Transverse colon (tissue), 4 donors: Measurements from ENCODE around the gene LMCD1.

ENCODE experiments used
- POLR2A ChIP-seq: fragments of 450-650 bp; IDR thresholded peaks from one replicate; pipeline ENCODE4 v1.6.1; 2016; ENCODE audit warnings: antibody characterized with exemption, mild to moderate bottlenecking, moderate library complexity
- POLR2AphosphoS5 ChIP-seq, 3 donors: sonication (generic); formaldehyde crosslinking; IDR thresholded peaks; one replicate each; pipeline ENCODE4 v1.6.1; 2016; ENCODE audit warnings: antibody characterized with exemption in 3 of 3
- TF ChIP-seq, protein P1 (sequence below), 5 experiments: fragments of 200-600 bp in 3 of 5; fragments of 450-650 bp in 2 of 5; sonication (generic) in 3 of 5; IDR thresholded peaks; 1 replicate in 2 of 5; 2 replicates in 3 of 5; pipeline ENCODE4 v1.5.1; 2016 to 2017; ENCODE audit warnings: antibody characterized with exemption in 5 of 5, inconsistent platforms in 3 of 5, mild to moderate bottlenecking in 2 of 5, moderate library complexity in 1 of 5

DNA sequence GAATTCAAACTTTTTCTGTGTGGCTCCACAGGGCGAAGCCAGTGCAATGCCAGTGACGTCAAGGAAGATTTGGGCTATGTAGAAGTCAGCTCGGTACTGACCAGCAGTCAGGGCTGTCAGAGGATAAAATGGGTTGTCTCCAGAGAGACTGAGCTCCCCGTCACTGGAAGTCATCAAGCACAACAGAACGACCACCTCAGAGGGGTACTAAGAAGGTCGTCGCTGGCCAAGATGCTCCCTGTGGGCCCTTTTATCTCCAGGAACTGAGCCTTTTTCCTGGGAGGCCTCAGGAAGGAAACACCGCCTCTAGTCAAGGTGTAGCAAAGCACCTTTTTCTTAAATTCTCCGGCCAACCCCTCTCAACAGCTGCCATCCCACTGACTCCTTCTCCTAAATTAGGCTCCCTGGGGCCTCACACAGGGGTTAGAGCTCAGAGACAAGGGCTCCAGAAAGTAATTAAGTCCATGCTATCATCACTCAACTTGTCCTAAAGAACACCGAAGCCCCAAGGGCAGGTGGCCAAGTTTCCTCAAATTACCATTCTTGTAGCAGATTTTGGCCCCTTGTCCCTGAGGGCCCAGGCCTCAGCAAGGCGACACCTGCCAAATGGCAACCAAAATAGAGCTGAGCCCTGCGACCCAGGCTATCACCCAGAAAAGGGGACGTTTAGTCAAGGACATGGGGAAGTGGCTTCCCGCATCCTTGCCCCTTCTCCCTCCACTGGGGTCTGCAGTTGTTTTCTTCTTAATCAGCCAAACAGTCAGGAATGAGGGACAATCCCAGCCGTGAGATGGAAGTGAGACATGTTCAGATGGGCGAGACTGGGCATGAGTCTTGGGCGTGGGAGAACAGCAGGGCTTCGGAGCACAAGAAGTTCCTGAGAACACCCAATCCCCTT is 94.9 kb downstream of the LMCD1 start:
- TF ChIP-seq, protein P1, sequence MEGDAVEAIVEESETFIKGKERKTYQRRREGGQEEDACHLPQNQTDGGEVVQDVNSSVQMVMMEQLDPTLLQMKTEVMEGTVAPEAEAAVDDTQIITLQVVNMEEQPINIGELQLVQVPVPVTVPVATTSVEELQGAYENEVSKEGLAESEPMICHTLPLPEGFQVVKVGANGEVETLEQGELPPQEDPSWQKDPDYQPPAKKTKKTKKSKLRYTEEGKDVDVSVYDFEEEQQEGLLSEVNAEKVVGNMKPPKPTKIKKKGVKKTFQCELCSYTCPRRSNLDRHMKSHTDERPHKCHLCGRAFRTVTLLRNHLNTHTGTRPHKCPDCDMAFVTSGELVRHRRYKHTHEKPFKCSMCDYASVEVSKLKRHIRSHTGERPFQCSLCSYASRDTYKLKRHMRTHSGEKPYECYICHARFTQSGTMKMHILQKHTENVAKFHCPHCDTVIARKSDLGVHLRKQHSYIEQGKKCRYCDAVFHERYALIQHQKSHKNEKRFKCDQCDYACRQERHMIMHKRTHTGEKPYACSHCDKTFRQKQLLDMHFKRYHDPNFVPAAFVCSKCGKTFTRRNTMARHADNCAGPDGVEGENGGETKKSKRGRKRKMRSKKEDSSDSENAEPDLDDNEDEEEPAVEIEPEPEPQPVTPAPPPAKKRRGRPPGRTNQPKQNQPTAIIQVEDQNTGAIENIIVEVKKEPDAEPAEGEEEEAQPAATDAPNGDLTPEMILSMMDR (IDR thresholded peaks at IDR 0.05) = no peak
- no peak for TF ChIP-seq POLR2A
- no peak for TF ChIP-seq POLR2AphosphoS5 (IDR thresholded peaks at IDR 0.05)
